Endothelial cell of umbilical vein (primary cell): Measurements from ENCODE around the gene PRRC2C.
"Not testable (repeated sequence)": the region's sequence is repeated elsewhere in the genome, so short reads cannot be mapped to it uniquely, and the experiment has no call there.

Experiments used
- EZH2 ChIP-seq: IDR thresholded peaks from 2 replicates; pipeline ENCODE4 v1.6.1; 2012; ENCODE audit warnings: borderline replicate concordance, low read depth, mild to moderate bottlenecking, moderate library complexity, low read length, inconsistent platforms; ENCODE audit not compliant: severe bottlenecking
- FOS ChIP-seq: IDR thresholded peaks from 2 replicates; pipeline ENCODE4 v1.6.1; 2011; ENCODE audit warnings: mild to moderate bottlenecking, low read length, moderate library complexity, borderline replicate concordance; ENCODE audit not compliant: insufficient read depth
- GATA2 ChIP-seq: IDR thresholded peaks from 2 replicates; pipeline ENCODE4 v1.7.0; 2011; ENCODE audit warnings: low read depth, mild to moderate bottlenecking, moderate library complexity, mixed read lengths, low read length; ENCODE audit not compliant: insufficient read length, insufficient read depth
- JUN ChIP-seq: IDR thresholded peaks from 2 replicates; pipeline ENCODE4 v1.6.1; 2011; ENCODE audit warnings: borderline replicate concordance, low read depth; ENCODE audit not compliant: insufficient read length, insufficient read depth
- MYC ChIP-seq: IDR thresholded peaks from one replicate; pipeline ENCODE4 v1.6.1; 2011; ENCODE audit warnings: mild to moderate bottlenecking, low read depth, low read length
- POLR2A ChIP-seq: IDR thresholded peaks from 2 replicates; pipeline ENCODE4 v1.6.1; 2012; ENCODE audit warnings: low read depth, mild to moderate bottlenecking, control low read depth, low read length
- POLR2AphosphoS5 ChIP-seq: IDR thresholded peaks from 2 replicates; pipeline ENCODE4 v1.6.1; 2012; ENCODE audit warnings: low read depth, mild to moderate bottlenecking, control low read depth, low read length, moderate library complexity; ENCODE audit not compliant: insufficient read depth
- TF ChIP-seq, protein P1 (sequence below), 2 donors: IDR thresholded peaks; 1 replicate in 1 of 2; 2 replicates in 1 of 2; pipeline ENCODE4 v1.5.1; 2011; ENCODE audit warnings: low read length in 2 of 2, mild to moderate bottlenecking in 2 of 2, moderate library complexity in 2 of 2, control low read depth in 1 of 2, inconsistent platforms in 1 of 2, low read depth in 1 of 2; ENCODE audit not compliant: insufficient read depth in 1 of 2; ENCODE audit errors: extremely low read depth in 1 of 2
- TF ChIP-seq, protein P2 (sequence below): IDR thresholded peaks from 2 replicates; pipeline ENCODE4 v1.6.1; 2011; ENCODE audit not compliant: insufficient read depth, insufficient read length

DNA sequence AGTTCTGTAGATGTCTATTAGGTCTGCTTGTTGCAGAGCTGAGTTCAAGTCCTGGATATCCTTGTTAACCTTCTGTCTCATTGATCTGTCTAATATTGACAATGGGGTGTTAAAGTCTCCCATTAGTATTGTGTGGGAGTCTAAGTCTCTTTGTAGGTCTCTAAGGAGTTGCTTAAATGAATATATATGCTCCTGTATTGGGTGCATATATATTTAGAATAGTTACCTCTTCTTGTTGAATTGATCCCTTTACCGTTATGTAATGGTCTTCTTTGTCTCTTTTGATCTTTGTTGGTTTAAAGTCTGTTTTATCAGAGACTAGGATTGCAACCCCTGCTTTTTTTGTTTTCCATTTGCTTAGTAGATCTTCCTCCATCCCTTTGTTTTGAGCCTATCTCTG lies 68.6 kb downstream of the PRRC2C start:
- TF ChIP-seq, protein P1, sequence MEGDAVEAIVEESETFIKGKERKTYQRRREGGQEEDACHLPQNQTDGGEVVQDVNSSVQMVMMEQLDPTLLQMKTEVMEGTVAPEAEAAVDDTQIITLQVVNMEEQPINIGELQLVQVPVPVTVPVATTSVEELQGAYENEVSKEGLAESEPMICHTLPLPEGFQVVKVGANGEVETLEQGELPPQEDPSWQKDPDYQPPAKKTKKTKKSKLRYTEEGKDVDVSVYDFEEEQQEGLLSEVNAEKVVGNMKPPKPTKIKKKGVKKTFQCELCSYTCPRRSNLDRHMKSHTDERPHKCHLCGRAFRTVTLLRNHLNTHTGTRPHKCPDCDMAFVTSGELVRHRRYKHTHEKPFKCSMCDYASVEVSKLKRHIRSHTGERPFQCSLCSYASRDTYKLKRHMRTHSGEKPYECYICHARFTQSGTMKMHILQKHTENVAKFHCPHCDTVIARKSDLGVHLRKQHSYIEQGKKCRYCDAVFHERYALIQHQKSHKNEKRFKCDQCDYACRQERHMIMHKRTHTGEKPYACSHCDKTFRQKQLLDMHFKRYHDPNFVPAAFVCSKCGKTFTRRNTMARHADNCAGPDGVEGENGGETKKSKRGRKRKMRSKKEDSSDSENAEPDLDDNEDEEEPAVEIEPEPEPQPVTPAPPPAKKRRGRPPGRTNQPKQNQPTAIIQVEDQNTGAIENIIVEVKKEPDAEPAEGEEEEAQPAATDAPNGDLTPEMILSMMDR (IDR thresholded peaks at IDR 0.05; ENCODE audit: extremely low read depth in 1 of 2, insufficient read depth in 1 of 2, low read depth in 1 of 2, low read length in 2 of 2) = not testable (repeated sequence)
- not testable (repeated sequence) for TF ChIP-seq POLR2A, POLR2AphosphoS5, JUN, EZH2, FOS, MYC, GATA2
- TF ChIP-seq, protein P2, sequence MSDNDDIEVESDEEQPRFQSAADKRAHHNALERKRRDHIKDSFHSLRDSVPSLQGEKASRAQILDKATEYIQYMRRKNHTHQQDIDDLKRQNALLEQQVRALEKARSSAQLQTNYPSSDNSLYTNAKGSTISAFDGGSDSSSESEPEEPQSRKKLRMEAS = not testable (repeated sequence)
